ENCODE results near the gene ELAPOR2. TPM values are rescaled to one million over a fixed set of nuclear protein-coding genes. Genes with fewer than 3 reads are reported as not detected.
"Not testable (repeated sequence)": the region's sequence is repeated elsewhere in the genome, so short reads cannot be mapped to it uniquely, and the experiment has no call there.

Gene ELAPOR2
- total RNA-seq, 1 experiment from 2014 or later = 0.10 TPM

DNA sequence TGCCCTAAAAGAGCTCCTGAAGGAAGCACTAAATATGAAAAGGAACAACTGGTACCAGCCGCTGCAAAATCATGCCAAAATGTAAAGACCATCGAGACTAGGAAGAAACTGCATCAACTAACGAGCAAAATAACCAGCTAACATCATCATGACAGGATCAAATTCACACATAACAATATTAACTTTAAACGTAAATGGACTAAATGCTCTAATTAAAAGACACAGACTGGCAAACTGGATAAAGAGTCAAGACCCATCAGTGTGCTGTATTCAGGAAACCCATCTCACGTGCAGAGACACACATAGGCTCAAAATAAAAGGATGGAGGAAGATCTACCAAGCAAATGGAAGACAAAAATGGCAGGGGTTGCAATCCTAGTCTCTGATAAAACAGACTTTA is 17.9 kb downstream of the ELAPOR2 start:
- not testable (repeated sequence) for DNase-seq (ENCODE audit: low read depth)

DNA sequence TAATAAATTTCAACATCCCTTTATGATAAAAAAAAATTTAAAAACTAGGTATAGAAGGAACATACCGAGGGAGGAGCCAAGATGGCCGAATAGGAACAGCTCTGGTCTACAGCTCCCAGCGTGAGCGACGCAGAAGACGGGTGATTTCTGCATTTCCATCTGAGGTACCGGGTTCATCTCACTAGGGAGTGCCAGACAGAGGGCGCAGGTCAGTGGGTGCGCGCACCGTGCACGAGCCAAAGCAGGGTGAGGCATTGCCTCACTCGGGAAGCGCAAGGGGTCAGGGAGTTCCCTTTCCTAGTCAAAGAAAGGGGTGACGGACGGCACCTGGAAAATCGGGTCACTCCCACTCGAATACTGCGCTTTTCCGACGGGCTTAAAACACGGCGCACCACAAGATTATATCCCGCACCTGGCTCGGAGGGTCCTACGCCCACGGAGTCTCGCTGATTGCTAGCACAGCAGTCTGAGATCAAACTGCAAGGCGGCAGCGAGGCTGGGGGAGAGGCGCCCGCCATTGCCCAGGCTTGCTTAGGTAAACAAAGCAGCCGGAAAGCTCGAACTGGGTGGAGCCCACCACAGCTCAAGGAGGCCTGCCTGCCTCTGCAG is 19.7 kb downstream of the ELAPOR2 start:
- DNase-seq (ENCODE audit: low read depth) = not testable (repeated sequence)

DNA sequence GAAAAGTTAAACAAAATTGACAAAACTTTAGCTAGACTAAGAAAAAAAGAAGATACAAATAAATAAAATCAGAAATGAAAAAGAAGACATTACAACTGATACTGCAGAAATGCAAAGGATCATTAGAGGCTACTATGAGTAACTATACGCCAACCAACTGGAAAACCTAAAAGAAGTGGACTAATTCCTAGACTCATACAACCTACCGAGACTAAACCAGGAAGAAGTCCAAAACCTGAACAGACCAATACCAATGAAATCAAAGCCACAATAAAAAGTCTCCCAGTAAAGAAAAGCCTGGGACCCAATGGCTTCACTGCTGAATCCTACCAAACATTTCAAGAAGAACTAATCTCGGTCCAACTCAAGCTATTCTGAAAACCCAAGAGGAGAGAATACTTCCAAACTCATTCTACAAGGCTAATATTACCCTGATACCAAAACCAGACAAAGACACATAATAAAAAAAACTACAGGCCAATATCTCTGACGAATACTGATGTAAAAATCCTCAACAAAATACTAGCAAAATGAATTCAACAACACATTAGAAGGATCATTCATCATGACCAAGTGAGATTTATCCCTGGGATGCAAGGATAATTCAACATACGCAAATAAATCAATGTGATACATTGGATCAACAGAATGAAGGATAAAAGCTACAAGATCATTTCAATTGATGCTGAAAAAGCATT is 20.3 kb downstream of the ELAPOR2 start:
- no peak for DNase-seq (ENCODE audit: low read depth)

DNA sequence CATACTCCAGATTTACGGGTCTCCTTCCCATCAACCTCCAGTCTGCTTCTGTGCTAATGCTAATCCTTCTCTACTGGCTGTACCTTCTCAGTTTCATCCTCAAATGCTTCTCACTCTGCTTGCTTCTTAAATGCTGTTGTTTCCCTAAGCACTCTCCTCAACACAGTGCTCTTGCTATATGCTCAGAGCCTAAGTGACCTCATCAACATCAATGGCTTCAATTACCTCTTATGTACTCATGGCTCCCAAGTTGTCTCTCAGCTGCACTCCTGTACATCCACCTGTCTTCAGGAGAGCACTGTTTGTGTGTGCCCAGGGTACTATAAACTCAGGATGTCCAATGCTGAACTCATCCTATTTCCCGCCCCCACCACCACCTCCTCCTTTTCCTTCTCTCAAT is 22.5 kb downstream of the ELAPOR2 start:
- no peak for DNase-seq (ENCODE audit: low read depth)

DNA sequence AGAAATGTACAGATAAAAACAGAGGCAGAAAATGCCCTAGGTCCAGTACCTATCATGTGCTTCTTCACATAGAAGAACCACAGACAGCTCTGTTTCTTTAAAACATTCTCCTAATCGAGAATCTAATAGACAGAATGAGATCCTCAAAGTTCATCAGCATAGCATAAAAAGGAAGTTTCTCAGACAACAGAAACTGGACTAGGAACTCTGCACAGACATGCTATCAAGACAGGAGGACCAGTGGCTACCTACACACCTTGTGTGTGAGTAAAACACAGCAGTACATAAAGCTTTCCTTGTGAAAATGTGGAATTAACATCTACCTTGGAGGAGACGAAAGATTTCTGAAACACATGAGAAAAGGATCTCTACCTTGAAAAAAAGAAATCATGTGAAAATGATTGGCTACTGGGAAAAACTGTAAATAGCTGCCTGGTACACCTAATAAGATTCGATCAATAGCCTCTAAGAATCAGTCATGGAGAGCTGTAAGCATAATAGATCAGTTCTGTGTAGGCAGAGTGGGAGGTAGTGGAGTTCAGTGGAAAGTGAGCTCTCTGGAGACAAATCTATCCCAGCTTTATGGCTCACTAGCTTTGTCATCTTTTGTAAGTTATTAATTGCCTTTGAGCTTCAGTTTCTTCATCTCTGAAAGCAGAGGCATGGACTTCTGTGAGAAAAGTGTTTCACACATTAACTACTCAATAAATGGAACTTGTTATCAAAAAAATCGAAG is 26.7 kb downstream of the ELAPOR2 start:
- DNase-seq (ENCODE audit: low read depth) = no peak

DNA sequence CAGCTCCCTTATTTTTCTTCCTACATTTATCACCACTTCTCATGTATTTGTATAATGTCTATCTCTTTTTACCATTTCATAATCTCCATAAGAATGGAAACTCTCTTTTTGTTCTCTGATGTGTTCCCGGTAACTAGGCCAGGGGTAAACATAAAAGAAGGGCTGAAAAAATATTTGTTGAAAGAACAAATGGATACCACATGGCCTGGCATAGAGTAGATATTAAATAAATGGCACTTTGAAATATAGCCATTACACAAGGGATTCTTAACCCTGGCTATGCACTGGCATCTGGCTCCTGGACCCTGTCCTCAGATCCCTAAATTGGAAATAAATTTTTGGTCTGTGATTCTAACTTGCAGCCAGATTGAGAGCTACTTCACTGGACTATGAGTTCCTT is 30.4 kb downstream of the ELAPOR2 start:
- no peak for DNase-seq (ENCODE audit: low read depth)

DNA sequence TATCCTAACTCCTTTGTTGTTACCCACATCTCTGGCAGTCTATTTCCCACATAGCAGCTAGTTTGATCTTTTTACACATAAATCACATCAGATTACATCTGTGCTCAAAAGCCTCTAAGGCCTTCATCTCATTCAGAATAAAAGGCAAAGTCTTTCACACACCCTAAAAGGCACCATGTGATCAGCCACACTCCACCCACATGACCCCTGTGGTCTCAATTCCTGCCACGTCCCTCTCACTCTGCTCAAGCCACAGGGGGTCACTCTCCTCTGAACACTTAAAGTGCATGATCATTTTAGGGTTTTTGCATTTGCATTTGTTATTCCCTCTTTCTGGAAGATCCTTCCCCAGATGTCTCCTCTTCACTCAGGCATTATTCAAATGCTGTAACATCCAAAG is 30.8 kb downstream of the ELAPOR2 start:
- no peak for DNase-seq (ENCODE audit: low read depth)

DNA sequence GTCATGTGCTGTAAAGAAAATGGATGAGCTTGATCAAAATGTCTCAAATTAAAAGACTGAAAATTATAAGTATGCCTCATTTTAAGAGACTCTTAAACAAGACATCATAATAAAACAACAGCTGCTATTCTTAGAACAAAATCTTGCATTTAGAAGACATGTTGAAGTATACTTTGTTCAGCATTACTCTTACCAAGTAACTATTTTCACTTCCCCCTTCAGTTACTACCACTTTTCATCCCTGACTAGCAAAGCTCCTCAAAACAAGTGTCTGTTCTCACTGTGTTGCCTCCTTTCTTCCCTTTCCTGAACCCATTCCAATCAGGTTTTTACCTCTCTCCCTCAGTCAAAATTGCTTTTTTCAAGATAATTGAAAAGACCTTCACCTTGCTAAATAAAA is 31.6 kb downstream of the ELAPOR2 start:
- DNase-seq (ENCODE audit: low read depth) = no peak

DNA sequence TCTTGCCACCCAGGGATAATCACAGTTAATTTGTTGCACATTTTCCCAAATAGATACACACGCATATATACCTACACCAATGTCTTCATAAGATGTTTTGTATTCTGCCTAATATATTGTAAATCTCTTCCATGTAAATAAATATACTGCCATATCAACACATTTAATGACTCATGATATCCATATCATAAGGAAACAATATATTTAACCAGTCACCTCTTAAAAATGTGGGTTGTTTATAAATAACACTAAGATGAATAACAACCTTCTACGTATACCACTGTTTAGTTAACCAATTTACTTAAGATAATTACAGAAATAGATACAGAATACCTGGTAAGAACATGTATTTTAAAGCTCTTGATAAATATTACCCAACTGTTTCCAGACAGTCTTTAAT is 38.2 kb downstream of the ELAPOR2 start:
- no peak for DNase-seq (ENCODE audit: low read depth)

DNA sequence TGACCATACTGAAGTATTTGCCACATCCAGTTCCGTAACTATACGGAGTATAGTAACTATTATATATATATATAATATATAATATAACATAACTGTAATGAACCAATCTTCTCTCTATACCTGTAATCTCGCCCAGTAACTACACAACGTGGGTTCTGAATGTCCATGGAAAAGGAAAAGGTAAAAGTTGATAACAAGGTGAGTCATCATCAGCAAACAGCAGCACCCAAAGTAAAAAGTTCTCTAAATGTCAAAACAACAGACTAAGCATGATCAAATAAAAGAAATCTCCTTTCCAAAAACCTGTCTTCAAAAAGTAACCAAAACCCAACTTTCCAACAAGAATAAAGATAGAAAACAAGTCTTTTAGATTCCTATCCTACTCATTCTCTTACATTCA is 42.8 kb downstream of the ELAPOR2 start:
- DNase-seq (ENCODE audit: low read depth) = no peak

DNA sequence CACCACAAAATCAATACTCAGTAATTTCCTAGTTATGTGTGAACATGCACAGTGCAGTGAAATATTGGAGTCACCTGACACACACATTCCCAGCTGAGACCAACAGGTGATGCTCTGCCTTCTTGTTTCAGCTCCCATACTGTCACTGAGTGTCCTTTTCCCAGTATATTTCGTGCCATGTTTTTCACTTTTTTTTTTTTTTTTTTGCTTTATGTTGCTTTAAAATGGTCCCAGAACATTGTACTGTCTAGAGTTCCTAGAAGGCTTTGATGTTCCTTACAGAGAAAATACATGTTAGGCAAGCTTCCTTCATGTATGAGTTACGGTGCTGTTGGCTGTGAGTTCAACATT is 45.6 kb downstream of the ELAPOR2 start:
- no peak for DNase-seq (ENCODE audit: low read depth)

DNA sequence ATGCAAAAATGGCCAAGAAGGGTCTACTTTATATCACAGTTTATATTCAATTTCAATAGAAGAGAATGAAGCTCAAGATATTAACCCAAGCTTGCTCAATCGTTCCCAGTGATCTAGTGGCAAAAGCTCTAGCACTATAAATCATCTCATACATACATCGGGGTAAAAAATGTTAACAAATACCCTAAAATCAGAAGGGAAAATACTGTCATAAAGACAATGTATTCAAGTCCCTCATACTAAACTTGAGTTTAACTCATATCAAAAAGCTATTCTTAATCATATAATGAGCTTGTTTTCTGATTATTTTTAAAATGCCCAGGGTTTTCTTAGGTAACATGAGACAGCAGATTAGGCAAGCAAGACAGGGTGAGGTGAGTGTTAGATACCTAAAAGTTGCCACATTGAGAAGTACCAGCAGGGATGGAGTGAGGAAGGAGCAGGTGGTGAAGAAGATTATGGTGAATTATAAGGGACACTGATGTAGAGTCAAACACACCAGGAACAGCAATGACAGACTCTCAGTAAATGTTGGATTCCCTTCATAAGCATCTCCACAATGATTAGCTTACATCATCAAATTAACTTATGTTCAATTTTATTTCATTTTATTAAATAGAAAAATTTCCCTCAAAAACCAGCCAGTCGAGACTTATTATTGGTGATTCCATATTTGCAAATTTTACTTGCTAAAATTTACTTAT is 46.2 kb downstream of the ELAPOR2 start:
- no peak for DNase-seq (ENCODE audit: low read depth)

Other genes with a start within 250 kb of the ELAPOR2 start
- gene DMTF1, start 92.8 kb upstream of the ELAPOR2 start, total RNA-seq (2014; rRNA removed; shearing (Covaris generic)) = 36.7 and 42.1 TPM in 2 replicates
- gene TMEM243, start 160.1 kb upstream of the ELAPOR2 start, total RNA-seq (2014; rRNA removed; shearing (Covaris generic)) = 47.9 and 64.2 TPM in 2 replicates

Data from M059J (cell line).